ENCODE data around the gene REC8.

REC8 gene

DNA sequence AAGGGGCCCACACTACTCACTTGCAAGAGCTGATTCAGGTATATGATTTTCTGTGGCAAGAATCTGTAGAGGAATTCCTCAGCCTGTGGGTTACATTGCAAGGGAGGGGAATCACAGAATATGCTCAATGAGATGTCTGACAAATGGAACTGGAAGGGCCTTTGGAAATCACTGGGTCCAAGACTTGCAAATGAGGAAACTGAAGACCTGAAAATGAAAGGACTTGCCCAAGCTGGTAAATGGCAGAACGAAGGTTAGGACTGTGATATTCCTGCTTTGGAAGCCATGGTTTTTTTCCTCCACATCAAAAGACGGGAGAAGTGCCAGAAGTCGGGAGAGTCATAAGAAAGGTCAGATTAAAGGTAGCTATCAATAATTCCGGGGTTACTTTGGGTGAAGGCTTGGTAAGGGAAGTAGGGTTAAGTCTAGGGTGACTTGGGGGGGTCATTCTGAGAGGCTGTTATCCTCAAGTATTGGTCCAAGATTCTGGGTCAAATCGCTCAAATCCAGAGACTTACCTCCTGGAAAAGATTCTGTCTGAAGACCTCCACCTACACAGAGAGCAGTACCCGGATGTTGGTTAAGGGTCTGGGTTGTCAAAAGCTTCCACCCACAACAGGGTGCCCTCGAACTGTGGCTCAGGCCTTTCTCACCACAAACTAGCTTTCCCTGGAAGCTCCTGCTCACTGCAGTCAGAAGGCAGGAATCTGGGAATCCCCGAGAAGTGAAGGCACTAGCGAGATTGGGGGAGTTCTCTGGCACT, 26.0 kb upstream of the REC8 start:
- Histone ChIP-seq H3K36me3 (peaks cover 16 to 24% (median 22%) of the 10 kb centered on the region in 3 donors), H3K27me3 (no peaks in the 10 kb centered on the region), H3K4me3 (peak overlapping the region; percentile 79 to 92), H3K4me1 (peaks cover 18 to 38% (median 28%) of the 10 kb centered on the region in 4 donors), H3K9me3 (no peaks in the 10 kb centered on the region), H3K27ac (peak overlapping the region; percentile 86 to 87)
- TF ChIP-seq, protein P1, sequence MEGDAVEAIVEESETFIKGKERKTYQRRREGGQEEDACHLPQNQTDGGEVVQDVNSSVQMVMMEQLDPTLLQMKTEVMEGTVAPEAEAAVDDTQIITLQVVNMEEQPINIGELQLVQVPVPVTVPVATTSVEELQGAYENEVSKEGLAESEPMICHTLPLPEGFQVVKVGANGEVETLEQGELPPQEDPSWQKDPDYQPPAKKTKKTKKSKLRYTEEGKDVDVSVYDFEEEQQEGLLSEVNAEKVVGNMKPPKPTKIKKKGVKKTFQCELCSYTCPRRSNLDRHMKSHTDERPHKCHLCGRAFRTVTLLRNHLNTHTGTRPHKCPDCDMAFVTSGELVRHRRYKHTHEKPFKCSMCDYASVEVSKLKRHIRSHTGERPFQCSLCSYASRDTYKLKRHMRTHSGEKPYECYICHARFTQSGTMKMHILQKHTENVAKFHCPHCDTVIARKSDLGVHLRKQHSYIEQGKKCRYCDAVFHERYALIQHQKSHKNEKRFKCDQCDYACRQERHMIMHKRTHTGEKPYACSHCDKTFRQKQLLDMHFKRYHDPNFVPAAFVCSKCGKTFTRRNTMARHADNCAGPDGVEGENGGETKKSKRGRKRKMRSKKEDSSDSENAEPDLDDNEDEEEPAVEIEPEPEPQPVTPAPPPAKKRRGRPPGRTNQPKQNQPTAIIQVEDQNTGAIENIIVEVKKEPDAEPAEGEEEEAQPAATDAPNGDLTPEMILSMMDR (IDR thresholded peaks at IDR 0.05) = no peak
- no peak for DNase-seq
- intact Hi-C loops (cut with DNase I; ENCODE audit: low total_unique reads) = loop anchor here (5.0 kb wide), 1 partner anchor 41 kb away; the partner anchor contains the start of gene IPO4

DNA sequence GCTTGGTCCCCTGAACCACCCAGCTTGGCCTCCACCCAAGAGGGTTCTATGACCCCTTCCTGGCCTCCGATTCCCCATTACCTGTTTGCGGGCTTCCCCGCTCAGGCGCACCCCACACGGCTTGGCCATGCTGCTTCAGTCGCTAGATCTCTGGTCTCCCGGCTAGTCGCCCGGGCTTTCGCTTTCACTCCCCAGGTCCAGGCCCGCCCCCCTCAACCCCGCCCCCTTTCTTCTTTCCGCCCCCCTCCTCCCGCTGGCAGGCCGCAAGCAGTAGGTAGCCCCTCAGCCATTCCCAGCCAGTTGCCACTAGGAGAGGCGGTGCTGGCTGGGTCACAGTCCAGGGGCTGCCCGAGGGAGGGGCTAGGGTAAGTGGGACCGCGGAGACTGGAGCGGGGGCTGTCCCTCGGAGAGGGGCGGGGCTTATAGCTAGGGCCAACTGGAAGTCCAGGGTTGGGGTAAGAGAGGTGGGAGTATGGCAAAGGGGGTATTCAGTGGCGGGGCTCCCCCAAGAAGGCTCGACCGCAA, 25.4 kb upstream of the REC8 start, which contains the start of gene PSME2:
PSME2 (minus strand) TSS at position 158 of the 525 bp plus-strand sequence; CDS start at position 129, 29 bp downstream.
- Histone ChIP-seq H3K4me3 (peak within 1 kb of the TSS; percentile 79 to 92), H3K27ac (peak within 1 kb of the TSS; percentile 86 to 87), H3K9me3 (no peaks in the 10 kb centered on the region), H3K4me1 (peaks cover 17 to 37% (median 28%) of the 10 kb centered on the region in 4 donors), H3K27me3 (no peaks in the 10 kb centered on the region), H3K36me3 (peaks cover 23 to 30% (median 29%) of the 10 kb centered on the region in 3 donors)
- TF ChIP-seq, protein P1 (IDR thresholded peaks at IDR 0.05) = no peak
- intact Hi-C loops (cut with DNase I; ENCODE audit: low total_unique reads) = loop anchor here (5.0 kb wide), 1 partner anchor 41 kb away; the partner anchor contains the start of gene IPO4
- DNase-seq = peak; percentile 96 to 98

DNA sequence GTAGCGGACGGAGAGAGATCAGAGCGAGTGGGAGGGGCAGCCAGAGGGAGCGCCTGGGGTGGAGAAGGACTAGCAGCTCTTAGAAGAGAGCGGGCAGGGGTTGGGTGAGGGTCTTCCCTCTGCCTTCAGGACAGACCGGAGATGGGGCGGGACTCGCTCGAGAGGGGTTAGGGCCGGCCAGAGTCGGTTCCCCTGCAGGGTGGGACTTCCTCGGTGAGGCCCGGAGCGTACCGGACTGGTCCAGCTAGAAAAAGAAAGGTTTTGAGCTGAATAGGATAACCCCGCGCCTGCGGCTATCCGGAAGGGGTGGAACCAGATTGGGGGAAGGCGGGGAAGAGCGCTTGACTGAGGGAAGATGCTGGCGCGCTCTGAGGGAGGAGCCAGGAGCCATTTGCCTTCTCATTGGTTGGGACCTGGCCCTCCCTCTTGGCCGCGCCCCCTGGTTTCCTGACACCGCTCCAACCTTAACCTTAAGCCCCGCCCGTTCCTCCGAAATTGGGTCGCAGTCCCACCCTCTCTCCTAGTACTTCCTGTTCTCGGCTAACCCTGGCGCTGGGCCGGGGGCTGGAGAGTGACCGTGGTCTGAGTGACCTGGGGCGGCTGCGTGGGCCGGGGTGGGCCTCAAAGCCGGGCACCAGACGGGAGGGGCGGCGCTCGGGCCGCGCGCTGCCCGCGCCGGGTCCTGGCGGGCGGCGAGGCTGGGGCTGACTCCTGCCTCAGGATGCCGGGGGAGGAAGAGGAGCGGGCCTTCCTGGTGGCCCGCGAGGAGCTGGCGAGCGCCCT, 24.7 kb upstream of the REC8 start, which contains the start of gene RNF31:
RNF31 (plus strand) TSS at position 521 of the 783 bp plus-strand sequence; CDS start at position 722, 201 bp downstream.
- H3K27ac ChIP-seq = peak within 1 kb of the TSS; percentile 86 to 87
- H3K4me1 ChIP-seq = peaks cover 12 to 33% (median 25%) of the 10 kb centered on the region in 4 donors
- peak; percentile 99 for DNase-seq
- no peaks in the 10 kb centered on the region for H3K27me3 ChIP-seq
- intact Hi-C loops (cut with DNase I; ENCODE audit: low total_unique reads) = loop anchor here (5.0 kb wide), 1 partner anchor 40 kb away; the partner anchor contains the start of gene IPO4
- peaks cover 29 to 37% (median 35%) of the 10 kb centered on the region in 3 donors for H3K36me3 ChIP-seq
- H3K4me3 ChIP-seq = peak within 1 kb of the TSS; percentile 79 to 92
- TF ChIP-seq, protein P1 (IDR thresholded peaks at IDR 0.05) = no peak
- no peaks in the 10 kb centered on the region for H3K9me3 ChIP-seq

DNA sequence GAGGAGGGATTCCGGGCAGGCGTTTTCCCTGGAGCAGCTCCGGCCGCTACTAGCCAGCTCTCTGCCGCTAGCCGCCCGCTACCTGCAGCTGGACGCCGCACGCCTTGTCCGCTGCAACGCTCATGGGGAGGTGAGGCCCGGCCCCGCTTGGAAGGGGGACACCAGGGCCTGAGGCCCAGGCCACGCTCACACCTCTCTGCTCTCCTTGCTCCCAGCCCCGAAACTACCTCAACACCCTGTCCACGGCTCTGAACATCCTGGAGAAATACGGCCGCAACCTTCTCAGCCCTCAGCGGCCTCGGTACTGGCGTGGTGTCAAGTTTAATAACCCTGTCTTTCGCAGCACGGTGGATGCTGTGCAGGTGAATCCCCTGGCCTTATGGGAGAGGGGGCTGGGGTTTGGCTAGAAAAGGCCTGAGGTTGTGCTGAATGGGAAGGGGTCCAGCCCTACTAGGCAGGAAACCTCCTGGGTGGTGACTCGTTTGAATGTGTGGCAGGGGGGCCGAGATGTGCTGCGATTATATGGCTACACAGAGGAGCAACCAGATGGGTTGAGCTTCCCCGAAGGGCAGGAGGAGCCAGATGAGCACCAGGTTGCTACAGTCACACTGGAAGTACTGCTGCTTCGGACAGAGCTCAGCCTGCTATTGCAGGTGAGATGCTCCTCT, 24.0 kb upstream of the REC8 start:
- Histone ChIP-seq H3K4me3 (peak overlapping the region; percentile 79 to 92), H3K36me3 (peaks cover 36 to 44% (median 43%) of the 10 kb centered on the region in 3 donors), H3K4me1 (peaks cover 12 to 31% (median 23%) of the 10 kb centered on the region in 4 donors), H3K9me3 (no peaks in the 10 kb centered on the region), H3K27ac (peak overlapping the region; percentile 86 to 87), H3K27me3 (no peaks in the 10 kb centered on the region)
- TF ChIP-seq, protein P1 (IDR thresholded peaks at IDR 0.05) = no peak
- intact Hi-C loops (cut with DNase I; ENCODE audit: low total_unique reads) = loop anchor here (5.0 kb wide), 1 partner anchor 39 kb away; the partner anchor contains the start of gene IPO4
- DNase-seq = peak in 1 of 2 donors; percentile 33

All from tibial artery (tissue), 4 donors.